Testis (tissue), 2 donors: ENCODE data around the gene PRELID1.

Experiments used
- CTCF ChIP-seq, 3 experiments: fragments of 450-650 bp in 2 of 3; fragments of 200-600 bp in 1 of 3; sonication (generic) in 1 of 3; IDR thresholded peaks; one replicate each; pipeline ENCODE4 v1.5.1; 2016 to 2019; ENCODE audit warnings: antibody characterized with exemption in 3 of 3, mild to moderate bottlenecking in 2 of 3, moderate library complexity in 1 of 3
- POLR2A ChIP-seq: fragments of 450-650 bp; IDR thresholded peaks from one replicate; pipeline ENCODE4 v1.6.1; 2017; ENCODE audit warnings: antibody characterized with exemption, mild to moderate bottlenecking, moderate library complexity

- TF ChIP-seq CTCF (IDR thresholded peaks at IDR 0.05) (no peak), POLR2A (no peak)
Observed at GRCh38 chr5:177327539-177328522, 24.2 kb downstream of the PRELID1 start.
